GM19468 (cell line): ENCODE results near the gene ARSG.
"Not testable (repeated sequence)": the region's sequence is repeated elsewhere in the genome, so short reads cannot be mapped to it uniquely, and the experiment has no call there.

ENCODE experiments used
- ATAC-seq: cut with Tn5 transposase; IDR thresholded peaks from one replicate; pipeline ENCODE4 v1.9.1; 2021; ENCODE audit warnings: mild to moderate bottlenecking, moderate library complexity, moderate number of reproducible peaks; ENCODE audit not compliant: unreplicated experiment; ENCODE audit errors: extremely low read depth

Gene ARSG

GRCh38 chr17:68290955-68291835, at the start of gene ARSG, which contains the start of gene SLC16A6:
Gene ARSG (plus strand): TSS chr17:68291495. CDS start chr17:68307494, 15,999 bp downstream.
Gene SLC16A6 (minus strand): TSS chr17:68291127. CDS start chr17:68278320, 12,807 bp downstream.
- ATAC-seq = peak; percentile 36

GRCh38 chr17:68246271-68247028, 44.8 kb upstream of the ARSG start:
- no peak for ATAC-seq

GRCh38 chr17:68247445-68248198, 43.7 kb upstream of the ARSG start, which contains the start of gene AMZ2:
Gene AMZ2 (plus strand): TSS chr17:68248043. CDS start chr17:68250188, 2,145 bp downstream.
- peak; percentile 77 for ATAC-seq

- peak; percentile 1 for ATAC-seq
Observed at GRCh38 chr17:68248199-68248825, 43.0 kb upstream of the ARSG start.

- no peak for ATAC-seq
Observed at GRCh38 chr17:68248891-68249290, 42.4 kb upstream of the ARSG start.

- no peak for ATAC-seq
Observed at GRCh38 chr17:68249354-68249765, 41.9 kb upstream of the ARSG start.

GRCh38 chr17:68253426-68253825, 37.9 kb upstream of the ARSG start:
- not testable (repeated sequence) for ATAC-seq

- ATAC-seq = no peak
Observed at GRCh38 chr17:68255151-68255550, 36.1 kb upstream of the ARSG start.

GRCh38 chr17:68255731-68256538, 35.4 kb upstream of the ARSG start:
- no peak for ATAC-seq

GRCh38 chr17:68256701-68257100, 34.6 kb upstream of the ARSG start:
- ATAC-seq = not testable (repeated sequence)

GRCh38 chr17:68257934-68258333, 33.4 kb upstream of the ARSG start:
- no peak for ATAC-seq

GRCh38 chr17:68258890-68259647, 32.2 kb upstream of the ARSG start:
- peak; percentile 83 for ATAC-seq

GRCh38 chr17:68259648-68259951, 31.7 kb upstream of the ARSG start:
- ATAC-seq = not testable (repeated sequence)

- ATAC-seq = no peak
Observed at GRCh38 chr17:68260051-68260762, 31.1 kb upstream of the ARSG start.

- not testable (repeated sequence) for ATAC-seq
Observed at GRCh38 chr17:68262467-68262866, 28.8 kb upstream of the ARSG start.

- not testable (repeated sequence) for ATAC-seq
Observed at GRCh38 chr17:68263101-68263681, 28.1 kb upstream of the ARSG start.

GRCh38 chr17:68265833-68266232, 25.5 kb upstream of the ARSG start:
- not testable (repeated sequence) for ATAC-seq
